Breast epithelium (tissue), 4 donors: ENCODE data around the gene KRT76. TPM values are rescaled to one million over a fixed set of nuclear protein-coding genes. Genes with fewer than 3 reads are reported as not detected.

Source experiments
- DNase-seq, 2 donors: peaks; one replicate each; pipeline ENCODE4 v3.0.0-alpha.2; 2019; ENCODE audit warnings: low spot score in 2 of 2
- H3K27ac ChIP-seq, 2 donors: fragments of 200-600 bp; sonication (generic) in 1 of 2; one replicate each; pipeline ENCODE4 v1.5.1; 2016 to 2019; ENCODE audit warnings: mild to moderate bottlenecking in 1 of 2
- H3K27me3 ChIP-seq, 2 donors: fragments of 200-600 bp; sonication (generic) in 1 of 2; one replicate each; pipeline versions ENCODE4 v1.5.1 to v1.6.0; 2017 to 2019; ENCODE audit warnings: control low read depth in 1 of 2, mild to moderate bottlenecking in 1 of 2
- H3K36me3 ChIP-seq: fragments of 200-600 bp; one replicate; pipeline ENCODE4 v1.5.1; 2019
- H3K4me1 ChIP-seq, 2 donors: fragments of 200-600 bp; sonication (generic); one replicate each; pipeline ENCODE4 v1.5.1; 2016 to 2019; ENCODE audit warnings: control low read depth in 1 of 2
- H3K4me3 ChIP-seq, 3 donors: fragments of 200-600 bp; sonication (generic); 1 replicate in 2 of 3; 2 replicates in 1 of 3; pipeline ENCODE4 v1.5.1; 2016 to 2019; ENCODE audit warnings: mild to moderate bottlenecking in 3 of 3, moderate library complexity in 2 of 3
- H3K9me3 ChIP-seq, 2 donors: fragments of 200-600 bp; sonication (generic) in 1 of 2; one replicate each; pipeline ENCODE4 v1.5.1; 2016 to 2019; ENCODE audit warnings: control low read depth in 1 of 2
- CTCF ChIP-seq, 3 donors: fragments of 450-650 bp; IDR thresholded peaks; one replicate each; pipeline ENCODE4 v1.5.1; 2016 to 2017; ENCODE audit warnings: antibody characterized with exemption in 3 of 3, mild to moderate bottlenecking in 3 of 3, moderate library complexity in 3 of 3
- POLR2A ChIP-seq: fragments of 450-650 bp; IDR thresholded peaks from one replicate; pipeline ENCODE4 v1.6.1; 2016; ENCODE audit warnings: antibody characterized with exemption, mild to moderate bottlenecking, moderate library complexity
- POLR2AphosphoS5 ChIP-seq, 3 donors: sonication (generic); formaldehyde crosslinking; IDR thresholded peaks; one replicate each; pipeline ENCODE4 v1.6.1; 2017; ENCODE audit warnings: antibody characterized with exemption in 3 of 3
- intact Hi-C: fragments of 100-400 bp; cut with DNase I; formaldehyde crosslinking; loops from one replicate; pipeline ENCODE4 v1.15.1; 2023; ENCODE audit warnings: low total_unique reads
- total RNA-seq, 3 donors: library from RNA; depleted of rRNA; stranded (reverse); fragments of >200 nt; gene quantifications; one replicate each; pipeline ENCODE4 v1.1.0, GENCODE V29; 2016

Gene KRT76
- total RNA-seq, 3 donors from 2014 or later: not detected

- TF ChIP-seq POLR2AphosphoS5 (IDR thresholded peaks at IDR 0.05): no peak
- TF ChIP-seq POLR2A: no peak
- no peak for TF ChIP-seq CTCF (IDR thresholded peaks at IDR 0.05)
- intact Hi-C loops: no loop called here
These were observed 10.1 kb downstream of the KRT76 start for GRCh38 chr12:52767020-52767379.

GRCh38 chr12:52766351-52767019, 10.7 kb downstream of the KRT76 start:
- H3K36me3 ChIP-seq: no peaks in the 10 kb centered on the region
- no peaks in the 10 kb centered on the region for H3K27me3 ChIP-seq
- no peaks in the 10 kb centered on the region for H3K4me1 ChIP-seq
- TF ChIP-seq POLR2A (no peak), POLR2AphosphoS5 (IDR thresholded peaks at IDR 0.05) (no peak), CTCF (IDR thresholded peaks at IDR 0.05) (no peak)
- DNase-seq: no peak
- no peak overlapping the region for H3K4me3 ChIP-seq
- intact Hi-C loops: loop anchor here (1.0 kb wide), 1 partner anchor 31 kb away; no protein-coding TSS in a partner anchor
- no peak overlapping the region for H3K27ac ChIP-seq
- peaks cover 0 to 7% of the 10 kb centered on the region in 2 donors for H3K9me3 ChIP-seq

More at GRCh38 chr12:52767020-52767379, 10.1 kb downstream of the KRT76 start:
- Histone ChIP-seq H3K9me3 (peaks cover 0 to 3% of the 10 kb centered on the region in 2 donors), H3K36me3 (no peaks in the 10 kb centered on the region), H3K27ac (no peak overlapping the region), H3K4me3 (no peak overlapping the region), H3K4me1 (no peaks in the 10 kb centered on the region), H3K27me3 (no peaks in the 10 kb centered on the region)
- no peak for DNase-seq

- no peaks in the 10 kb centered on the region for H3K4me1 ChIP-seq
- H3K36me3 ChIP-seq: no peaks in the 10 kb centered on the region
- no peak overlapping the region for H3K4me3 ChIP-seq
- H3K27me3 ChIP-seq: no peaks in the 10 kb centered on the region
- no peak overlapping the region for H3K27ac ChIP-seq
- intact Hi-C loops: loop anchor here (1.0 kb wide), 1 partner anchor 30 kb away; no protein-coding TSS in a partner anchor
- TF ChIP-seq POLR2AphosphoS5 (IDR thresholded peaks at IDR 0.05) (no peak), CTCF (IDR thresholded peaks at IDR 0.05) (no peak), POLR2A (no peak)
- DNase-seq: no peak
- H3K9me3 ChIP-seq: peaks cover 8 to 14% of the 10 kb centered on the region in 2 donors
These were observed 11.4 kb downstream of the KRT76 start for GRCh38 chr12:52765702-52766101.

GRCh38 chr12:52763991-52764390, 13.2 kb downstream of the KRT76 start:
- no peaks in the 10 kb centered on the region for H3K27me3 ChIP-seq
- intact Hi-C loops: no loop called here
- H3K36me3 ChIP-seq: no peaks in the 10 kb centered on the region
- TF ChIP-seq POLR2AphosphoS5 (IDR thresholded peaks at IDR 0.05): no peak
- no peak for TF ChIP-seq POLR2A
- no peak for TF ChIP-seq CTCF (IDR thresholded peaks at IDR 0.05)
- no peak overlapping the region for H3K4me3 ChIP-seq
- DNase-seq: no peak
- H3K27ac ChIP-seq: no peak overlapping the region
- peaks cover 15 to 25% of the 10 kb centered on the region in 2 donors for H3K9me3 ChIP-seq
- H3K4me1 ChIP-seq: no peaks in the 10 kb centered on the region

- no peaks in the 10 kb centered on the region for H3K27me3 ChIP-seq
- H3K9me3 ChIP-seq: peaks cover 15 to 25% of the 10 kb centered on the region in 2 donors
- H3K4me3 ChIP-seq: no peak overlapping the region
- no peaks in the 10 kb centered on the region for H3K36me3 ChIP-seq
- TF ChIP-seq CTCF (IDR thresholded peaks at IDR 0.05) (no peak), POLR2AphosphoS5 (IDR thresholded peaks at IDR 0.05) (no peak), POLR2A (no peak)
- no peak for DNase-seq
- H3K27ac ChIP-seq: no peak overlapping the region
- intact Hi-C loops: no loop called here
- no peaks in the 10 kb centered on the region for H3K4me1 ChIP-seq
These were observed 14.0 kb downstream of the KRT76 start for GRCh38 chr12:52763036-52763659.
